GM23248 (cell line): Measurements from ENCODE around the gene BCAR3.

Experiments
- EZH2 ChIP-seq: fragments of 200-600 bp; sonication (generic); IDR thresholded peaks from 2 replicates; pipeline ENCODE4 v1.6.1; 2018; ENCODE audit warnings: antibody characterized with exemption, mild to moderate bottlenecking; ENCODE audit not compliant: insufficient read depth, poor library complexity, severe bottlenecking
- EZH2phosphoT487 ChIP-seq: fragments of 200-600 bp; sonication (generic); IDR thresholded peaks from 2 replicates; pipeline ENCODE4 v1.6.1; 2018; ENCODE audit warnings: antibody characterized with exemption, moderate library complexity, mild to moderate bottlenecking, low read depth; ENCODE audit not compliant: insufficient read depth

- TF ChIP-seq EZH2 (no peak), EZH2phosphoT487 (no peak)
Observed at GRCh38 chr1:93621246-93621645, 60.4 kb downstream of the BCAR3 start.
